HL-60 (cell line): ENCODE measurements around the gene NECTIN3.

Experiments
- DNase-seq, 2 experiments: peaks; one replicate each; pipeline ENCODE4 v3.0.0-alpha.2; 2010 to 2020; ENCODE audit warnings: low read depth in 1 of 2, low spot score in 1 of 2
- H3K27ac ChIP-seq: fragments of 250-450 bp; sonication (Bioruptor Pico); replicated peaks from 2 replicates; pipeline ENCODE4 v1.5.1; 2020; ENCODE audit warnings: mild to moderate bottlenecking, moderate library complexity
- H3K27me3 ChIP-seq: fragments of 250-450 bp; sonication (Bioruptor Pico); 2 replicates; pipeline ENCODE4 v1.5.1; 2021; ENCODE audit warnings: mild to moderate bottlenecking, moderate library complexity; ENCODE audit not compliant: insufficient read depth, poor library complexity, severe bottlenecking
- H3K4me3 ChIP-seq: replicated peaks from 2 replicates; pipeline ENCODE4 v1.5.1; 2011; ENCODE audit warnings: mild to moderate bottlenecking, control low read depth, low read length; ENCODE audit not compliant: insufficient read depth
- CTCF ChIP-seq: IDR thresholded peaks from one replicate; pipeline ENCODE4 v1.5.1; 2011; ENCODE audit warnings: low read length, control low read depth, inconsistent platforms; ENCODE audit not compliant: insufficient read depth
- GABPA ChIP-seq: IDR thresholded peaks from 2 replicates; pipeline ENCODE4 v1.6.1; 2012; ENCODE audit warnings: low read depth
- POLR2AphosphoS5 ChIP-seq: IDR thresholded peaks from 2 replicates; pipeline ENCODE4 v1.6.1; 2012; ENCODE audit warnings: low read depth
- REST ChIP-seq: IDR thresholded peaks from 2 replicates; pipeline ENCODE4 v1.6.1; 2012; ENCODE audit warnings: low read depth; ENCODE audit not compliant: insufficient replicate concordance
- SPI1 ChIP-seq: IDR thresholded peaks from 2 replicates; pipeline ENCODE4 v1.6.1; 2012; ENCODE audit warnings: low read depth, mild to moderate bottlenecking, borderline replicate concordance

The NECTIN3 gene

GRCh38 chr3:111035902-111036301 is 35.7 kb upstream of the NECTIN3 start:
- H3K27me3 ChIP-seq = no peaks in the 10 kb centered on the region
- no peak overlapping the region for H3K27ac ChIP-seq
- no peak for TF ChIP-seq REST
- TF ChIP-seq CTCF = no peak
- no peak overlapping the region for H3K4me3 ChIP-seq
- no peak for DNase-seq

- DNase-seq = no peak
- no peak overlapping the region for H3K27ac ChIP-seq
- H3K4me3 ChIP-seq = no peak overlapping the region
- H3K27me3 ChIP-seq = no peaks in the 10 kb centered on the region
- no peak for TF ChIP-seq SPI1
- TF ChIP-seq REST = no peak
- no peak for TF ChIP-seq CTCF
- TF ChIP-seq POLR2AphosphoS5 = no peak
- TF ChIP-seq GABPA = no peak
Measured at GRCh38 chr3:111040959-111041358, 30.7 kb upstream of the NECTIN3 start.

GRCh38 chr3:111045564-111045963 is 26.1 kb upstream of the NECTIN3 start:
- TF ChIP-seq GABPA (no peak), CTCF (no peak), REST (no peak), SPI1 (no peak), POLR2AphosphoS5 (no peak)
- H3K27me3 ChIP-seq = no peaks in the 10 kb centered on the region
- H3K27ac ChIP-seq = no peak overlapping the region
- H3K4me3 ChIP-seq = no peak overlapping the region
- DNase-seq = no peak
